ENCODE data around the gene POLL. TPM values are rescaled to one million over a fixed set of nuclear protein-coding genes. Genes with fewer than 3 reads are reported as not detected.
"Not testable (repeated sequence)": the region's sequence is repeated elsewhere in the genome, so short reads cannot be mapped to it uniquely, and the experiment has no call there.

The POLL gene
- 10 to 100 TPM; 27.1 to 28.6 TPM for total RNA-seq
- long read RNA-seq, partial matches to known transcripts = 7 of 14 reads
- long read RNA-seq, other reads (novel, unspliced or antisense) = 6 of 14 reads

DNA sequence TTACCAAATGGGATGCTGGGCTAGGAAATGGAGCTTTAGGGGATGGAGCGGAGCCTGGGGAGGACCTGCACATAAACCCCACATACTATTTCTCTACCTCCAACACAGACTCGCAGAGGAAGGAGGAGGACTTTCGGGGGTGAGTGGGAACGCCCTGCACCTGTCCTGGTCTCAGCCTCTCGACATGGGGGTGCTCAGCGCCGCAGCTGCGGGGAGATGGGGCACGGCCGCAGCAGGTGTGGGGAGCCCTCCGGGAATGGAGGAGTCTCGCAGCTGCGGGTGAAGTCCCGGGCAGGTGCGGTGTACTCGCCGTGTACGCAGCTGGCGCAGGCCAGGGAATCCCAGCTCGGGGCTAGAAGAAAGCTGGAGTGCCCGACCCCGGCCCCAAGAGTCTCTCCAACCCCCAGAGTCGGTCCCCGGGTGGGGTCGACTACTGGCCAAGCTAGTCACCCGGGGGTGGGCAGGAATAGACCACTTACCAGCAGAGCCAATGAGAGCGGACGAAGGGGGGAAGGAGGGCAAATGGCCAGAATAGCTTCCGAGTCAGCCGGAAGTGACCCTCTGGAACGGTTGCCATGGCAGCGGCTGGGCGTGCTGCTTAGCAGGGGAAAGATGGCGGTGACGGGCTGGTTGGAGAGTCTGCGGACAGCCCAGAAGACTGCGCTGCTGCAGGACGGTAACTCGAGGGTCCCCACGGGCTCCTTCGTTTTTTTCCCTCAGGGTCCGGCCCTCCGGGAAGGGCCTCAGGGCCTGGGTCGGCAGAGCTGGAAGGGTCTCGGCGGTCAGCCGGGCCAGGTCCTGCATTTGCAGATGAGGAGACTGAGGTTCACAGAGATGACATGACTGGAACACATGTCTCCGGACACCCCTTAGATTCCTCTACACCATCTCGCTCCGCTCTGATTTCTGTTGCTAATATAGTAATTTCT is at the start of gene POLL, which contains the start of gene DPCD:
Gene POLL (minus strand): TSS at position 533 of the 929 bp plus-strand sequence. CDS start 897 bp downstream, outside the sequence.
Gene DPCD (plus strand): TSS at position 597 of the 929 bp plus-strand sequence. CDS start 16 bp downstream, at position 613.
- peak; percentile 98 for ATAC-seq
- peak; percentile 97 to 100 for DNase-seq
- intact Hi-C loops (cut with DNase I, micrococcal nuclease) = no loop called here

DNA sequence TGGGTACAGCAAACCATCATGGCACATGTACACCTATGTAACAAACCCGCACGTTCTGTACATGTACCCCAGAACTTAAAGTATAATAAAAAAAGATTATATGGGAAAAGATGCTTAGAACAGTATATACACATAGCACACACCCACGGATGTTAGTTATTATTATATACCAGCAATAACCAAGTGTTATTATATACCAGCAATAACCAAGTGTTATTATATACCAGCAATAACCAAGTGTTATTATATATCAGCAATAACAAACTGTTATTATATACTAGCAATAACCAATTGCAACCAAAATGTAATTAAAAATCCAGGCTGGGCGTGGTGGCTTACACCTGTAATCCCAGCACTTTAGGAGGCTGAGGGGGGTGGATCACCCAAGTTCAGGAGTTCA is 45.5 kb upstream of the POLL start:
- ATAC-seq; DNase-seq; intact Hi-C loops (cut with DNase I, micrococcal nuclease): not testable (repeated sequence)

DNA sequence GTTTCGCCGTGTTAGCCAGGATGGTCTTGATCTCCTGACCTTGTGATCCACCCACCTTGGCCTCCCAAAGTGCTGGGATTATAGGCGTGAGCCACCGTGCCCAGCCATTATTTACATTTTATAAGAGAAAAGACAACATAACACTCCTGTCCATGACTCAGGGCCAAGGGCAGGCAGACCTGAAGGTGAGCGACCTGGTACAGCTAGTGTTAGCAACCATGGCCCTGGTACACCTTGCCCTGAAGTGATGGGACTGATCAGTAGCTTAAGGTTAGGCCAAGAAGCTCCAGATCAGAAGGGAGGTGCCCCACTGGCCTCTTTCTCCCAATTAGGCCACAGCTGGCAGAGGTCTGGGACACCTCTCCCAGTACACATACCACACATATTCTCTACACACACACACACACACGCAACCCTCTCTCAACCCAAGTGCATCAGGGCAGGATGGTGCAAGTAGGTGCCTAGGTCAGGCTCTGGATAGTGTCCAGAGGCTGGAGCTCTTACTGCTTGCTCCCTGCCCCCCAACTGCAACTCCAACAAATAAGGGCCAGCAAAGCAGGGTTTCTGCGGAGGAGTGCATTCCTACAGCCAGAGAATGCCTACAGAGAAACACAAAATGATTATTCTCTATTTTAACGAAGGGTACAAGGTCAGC is 43.9 kb upstream of the POLL start:
- DNase-seq (no peak), ATAC-seq (no peak)
- intact Hi-C loops (cut with DNase I, micrococcal nuclease) = no loop called here

DNA sequence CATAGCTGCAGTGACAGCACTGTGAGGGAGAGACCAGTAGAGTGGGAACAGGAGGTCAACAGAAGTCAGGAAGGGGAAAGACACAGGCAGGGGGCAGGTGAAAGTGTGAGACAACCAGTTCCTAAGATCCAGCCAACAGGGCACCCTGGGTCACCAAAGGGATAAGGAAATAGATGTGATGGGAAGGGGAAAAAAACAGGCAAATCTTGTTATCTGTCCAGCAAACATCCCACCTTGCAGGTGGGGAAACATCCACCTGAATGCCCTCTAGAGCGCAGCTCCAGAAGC is 42.5 kb upstream of the POLL start:
- no peak for DNase-seq
- intact Hi-C loops (cut with DNase I, micrococcal nuclease) = no loop called here
- ATAC-seq = no peak

DNA sequence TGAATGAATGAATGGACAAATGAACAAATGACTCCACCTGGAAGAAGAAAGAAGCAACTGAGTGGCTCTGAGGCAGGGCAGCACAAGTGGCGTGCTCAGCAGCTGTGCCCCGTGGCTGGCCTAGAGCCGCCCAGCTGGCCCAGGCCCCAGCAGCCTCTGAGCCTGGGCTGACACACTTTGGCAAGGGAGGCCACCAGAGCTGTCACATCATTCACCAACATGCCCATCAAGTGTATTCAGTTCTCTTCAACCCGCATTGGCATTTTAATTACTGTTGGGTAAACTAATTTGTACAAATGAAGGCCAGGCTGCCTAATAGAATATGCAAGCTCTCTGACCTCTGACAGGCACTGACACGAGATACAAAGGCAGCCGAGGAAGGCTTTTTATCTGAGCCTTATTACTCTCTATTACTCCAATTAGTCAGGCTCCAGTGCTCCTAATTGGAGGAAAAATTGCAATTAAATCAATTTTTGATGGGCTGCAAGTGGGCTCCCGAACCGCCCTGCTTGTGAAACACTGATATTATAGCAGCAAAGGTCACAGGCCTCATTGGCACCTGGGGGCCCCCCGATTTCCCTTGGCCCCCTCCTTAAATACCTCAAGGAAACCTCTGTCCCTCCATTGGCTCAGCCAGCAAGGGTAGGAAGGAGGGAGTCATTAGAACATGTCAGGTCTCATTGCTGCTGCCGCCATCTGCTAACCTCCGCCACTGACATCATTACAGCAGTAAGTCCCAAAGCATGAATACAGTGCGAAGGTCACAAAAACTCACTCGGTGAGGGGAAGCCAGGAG is 42.0 kb upstream of the POLL start:
- DNase-seq (no peak), ATAC-seq (no peak)
- intact Hi-C loops (cut with DNase I, micrococcal nuclease) = no loop called here

DNA sequence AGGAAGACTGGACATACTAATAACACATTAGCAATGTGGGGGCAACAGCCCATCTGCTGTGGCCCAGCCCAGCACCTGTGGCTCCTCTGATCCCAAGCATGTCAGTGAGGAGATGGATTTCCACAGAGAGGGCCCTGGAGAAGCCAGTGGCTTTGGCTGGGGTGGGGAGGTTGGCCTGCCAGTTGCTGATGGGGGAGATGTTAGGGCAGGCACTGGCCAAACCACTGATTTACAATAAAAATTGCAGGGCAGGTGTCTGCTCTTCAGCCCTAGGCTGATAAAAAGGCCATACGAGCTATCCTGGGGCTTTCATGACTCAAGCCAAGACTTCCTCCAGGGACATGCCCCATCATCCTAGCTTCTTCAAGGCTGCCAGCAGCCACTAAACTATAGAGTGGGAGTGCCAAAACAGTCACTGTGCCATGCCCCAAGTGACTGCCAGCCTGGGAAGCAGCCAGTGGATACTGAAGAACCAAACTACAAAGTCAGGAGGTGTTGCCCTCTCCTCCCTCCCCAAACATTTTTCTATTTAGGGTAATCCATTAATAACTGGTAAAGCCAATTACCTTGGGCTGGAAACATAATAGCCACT is 37.9 kb upstream of the POLL start:
- intact Hi-C loops (cut with DNase I, micrococcal nuclease) = no loop called here
- ATAC-seq (no peak), DNase-seq (no peak)

DNA sequence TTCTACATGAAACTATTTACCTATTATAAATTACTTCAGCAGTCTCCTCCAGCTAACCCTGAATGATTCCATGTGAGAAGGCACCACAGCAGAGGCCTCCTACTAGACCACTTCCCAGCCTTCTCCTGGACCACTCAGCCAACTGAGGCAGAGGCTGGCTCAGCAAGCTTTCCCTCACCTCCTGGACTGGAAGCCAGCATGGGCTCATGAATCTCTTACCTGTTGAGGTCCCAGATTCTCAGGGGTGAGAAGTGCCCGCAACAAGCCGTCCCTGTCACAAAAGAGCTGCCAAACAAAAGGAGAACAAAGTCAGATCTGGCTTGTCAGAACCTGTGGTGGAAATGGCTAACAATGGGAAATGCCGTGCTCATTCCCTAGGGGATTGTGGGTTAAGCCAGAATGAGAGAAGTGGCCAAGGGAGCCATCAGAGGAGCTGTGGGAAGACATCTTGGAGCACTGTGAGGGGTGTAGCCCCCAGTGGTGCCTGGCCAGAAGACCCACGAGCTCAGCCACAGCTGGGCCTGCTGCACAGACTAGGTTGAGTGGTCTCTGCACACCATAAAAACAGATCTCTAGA is 36.6 kb upstream of the POLL start:
- DNase-seq = no peak
- no peak for ATAC-seq
- intact Hi-C loops (cut with DNase I, micrococcal nuclease) = no loop called here

DNA sequence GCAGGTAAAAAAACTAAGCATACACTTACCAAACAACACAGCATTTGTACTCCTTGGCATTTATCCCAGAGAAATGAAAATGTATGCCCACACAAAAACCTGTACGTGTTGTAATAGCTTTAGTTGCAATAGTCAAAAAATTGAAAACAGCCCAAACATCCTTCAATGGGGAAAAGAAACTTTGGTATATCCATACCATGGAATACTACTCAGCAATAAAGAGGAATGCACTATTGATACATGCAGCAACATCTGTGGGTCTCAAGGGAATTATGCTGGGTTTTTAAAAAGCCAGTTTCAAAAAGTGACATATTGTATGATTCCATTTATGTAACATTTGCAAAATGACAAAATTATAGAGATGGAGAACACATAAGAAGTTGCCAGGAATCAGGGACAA is 35.5 kb upstream of the POLL start:
- intact Hi-C loops (cut with DNase I, micrococcal nuclease) = no loop called here
- DNase-seq (no peak), ATAC-seq (no peak)

DNA sequence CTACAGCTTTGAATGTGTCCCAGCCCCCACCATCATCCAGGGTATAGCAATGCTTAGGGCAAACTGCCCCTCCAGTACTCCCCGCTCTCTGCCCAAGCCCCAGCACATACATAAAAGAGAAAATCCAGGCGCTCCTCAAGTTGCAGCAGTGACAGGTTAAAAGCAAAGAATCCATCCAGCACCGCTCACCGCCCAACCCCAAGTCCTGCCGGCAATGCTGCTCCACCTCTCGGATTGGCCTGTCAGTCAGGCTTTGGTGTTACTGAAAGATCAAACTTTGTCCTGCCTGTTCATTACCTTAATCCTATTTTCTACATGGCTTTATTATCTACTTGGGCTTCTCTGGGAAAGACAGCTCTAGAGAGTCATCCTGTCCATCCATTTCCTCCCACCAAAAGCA is 31.9 kb upstream of the POLL start:
- no peak for DNase-seq
- intact Hi-C loops (cut with DNase I, micrococcal nuclease) = no loop called here
- no peak for ATAC-seq

DNA sequence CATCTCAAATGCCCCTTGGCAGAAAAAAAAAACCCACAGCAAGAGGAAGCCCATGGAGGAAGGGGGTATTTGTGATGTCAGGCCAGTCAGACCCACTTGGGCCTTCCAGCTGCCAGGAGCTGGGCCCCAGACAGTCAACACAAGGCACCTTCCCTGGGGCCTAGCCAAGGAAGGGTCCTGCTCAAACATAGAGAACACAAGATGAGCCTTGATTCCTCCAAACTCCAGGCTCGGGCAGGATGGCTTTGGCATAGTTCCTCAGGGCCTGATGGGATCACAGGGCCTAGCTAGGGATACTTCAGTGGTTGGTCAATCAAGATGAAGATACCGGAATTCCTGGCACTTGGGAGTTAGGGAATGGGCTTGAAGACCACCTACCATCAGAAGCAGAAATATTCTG is 30.8 kb upstream of the POLL start:
- intact Hi-C loops (cut with DNase I, micrococcal nuclease) = no loop called here
- ATAC-seq = no peak
- no peak for DNase-seq

DNA sequence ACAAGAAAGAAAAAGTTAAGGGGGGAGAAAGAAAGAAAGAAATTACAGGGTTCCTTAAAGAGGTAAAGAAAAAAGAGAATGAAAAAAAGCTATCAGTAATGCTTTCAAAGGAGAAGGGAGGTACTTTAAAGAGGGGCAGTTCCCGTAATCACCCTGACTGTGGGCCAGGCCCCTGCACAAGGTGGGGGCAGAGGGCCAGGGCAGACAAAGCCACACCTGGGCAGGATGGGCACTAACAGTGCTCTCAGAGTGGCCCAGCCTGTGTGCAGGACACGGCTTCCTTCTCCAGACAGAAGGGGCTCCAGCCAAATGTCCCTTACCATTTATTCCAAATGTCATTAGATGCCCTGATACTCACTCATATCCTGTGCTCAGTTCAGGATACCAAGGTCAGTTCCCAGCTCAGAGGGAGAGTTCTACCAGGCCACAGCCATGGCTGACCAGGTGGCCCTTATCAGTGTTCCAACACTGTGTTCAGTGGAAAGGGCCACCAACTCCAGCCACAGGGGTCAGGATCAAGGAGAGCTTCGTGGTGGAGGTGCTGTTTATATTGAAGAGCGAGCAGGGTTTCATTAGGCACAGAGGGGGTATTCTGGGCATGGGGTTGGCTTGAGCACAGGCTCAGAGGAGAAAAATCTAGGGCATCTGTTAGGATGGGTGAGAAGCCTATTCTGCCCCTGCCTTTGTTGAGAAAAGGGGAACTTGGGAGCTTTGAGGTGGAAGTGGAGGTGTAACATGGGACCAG is 29.9 kb upstream of the POLL start:
- intact Hi-C loops (cut with DNase I, micrococcal nuclease) = no loop called here
- DNase-seq = no peak
- ATAC-seq = no peak

DNA sequence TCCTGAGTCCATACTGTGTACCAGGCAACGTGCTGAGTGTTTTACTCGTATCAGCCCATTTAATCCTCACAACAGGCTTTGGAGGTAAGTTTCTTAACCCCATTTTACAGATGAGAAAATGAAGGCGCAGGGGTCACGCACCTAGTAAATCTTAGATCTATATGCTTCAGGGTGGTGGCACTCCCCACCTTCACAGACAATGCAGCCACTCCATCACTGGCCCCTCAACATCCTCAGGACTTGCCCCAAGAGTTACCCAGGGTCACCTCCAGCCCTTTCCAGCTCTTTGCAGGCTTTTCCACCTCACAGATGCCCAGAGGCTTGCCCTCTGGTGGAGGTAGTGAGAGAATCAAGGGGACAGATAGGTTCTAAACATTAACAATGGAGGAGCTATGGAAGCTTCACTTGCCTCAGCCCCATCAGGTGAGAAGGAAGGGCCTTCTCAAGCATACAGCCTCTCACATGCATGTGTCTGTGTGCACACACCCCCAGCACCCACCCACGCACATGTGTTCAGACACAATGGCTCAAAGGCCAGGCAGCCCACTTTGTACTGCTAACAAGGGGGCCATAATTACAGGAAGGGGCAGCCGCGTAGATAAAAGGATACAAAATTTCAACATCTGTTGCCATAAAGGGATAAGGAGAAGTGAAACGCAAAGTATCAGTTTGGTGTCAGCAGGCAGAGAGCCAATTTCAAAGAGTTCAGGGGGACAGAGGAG is 29.2 kb upstream of the POLL start:
- DNase-seq (no peak), ATAC-seq (no peak)
- intact Hi-C loops (cut with DNase I, micrococcal nuclease) = no loop called here

DNA sequence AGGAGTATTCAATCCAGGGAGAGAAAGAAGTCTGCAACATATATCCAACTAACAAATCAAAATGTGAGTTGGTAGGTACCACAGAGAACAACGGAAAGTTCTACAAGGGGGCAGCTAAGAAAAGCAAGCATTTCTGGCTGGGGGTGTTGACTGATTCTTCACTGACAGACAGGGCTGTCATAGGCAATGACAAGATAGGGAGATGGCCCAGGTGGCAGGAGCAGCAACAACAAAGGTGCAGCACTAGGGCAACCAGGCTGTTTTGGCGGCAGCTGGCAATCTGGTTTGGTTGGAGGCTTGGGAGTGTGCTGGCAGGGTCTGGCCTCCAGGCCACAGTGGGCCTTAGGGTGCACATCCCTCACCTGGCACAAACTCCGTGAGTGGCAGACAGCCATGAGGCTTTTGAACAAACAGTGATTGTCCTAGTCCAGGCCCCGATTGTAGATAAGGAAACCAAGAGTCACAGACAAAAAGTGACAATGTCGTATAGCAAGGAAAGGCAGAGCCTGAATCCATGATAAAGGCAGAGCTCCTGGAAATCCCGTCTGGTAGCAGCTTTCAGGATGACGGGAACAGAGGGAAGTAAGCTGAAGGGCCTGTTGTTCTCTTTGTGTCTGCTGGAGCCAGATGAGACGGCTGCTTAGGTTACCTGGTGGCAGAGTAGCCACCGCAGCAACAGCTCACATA is 28.5 kb upstream of the POLL start:
- ATAC-seq = no peak

DNA sequence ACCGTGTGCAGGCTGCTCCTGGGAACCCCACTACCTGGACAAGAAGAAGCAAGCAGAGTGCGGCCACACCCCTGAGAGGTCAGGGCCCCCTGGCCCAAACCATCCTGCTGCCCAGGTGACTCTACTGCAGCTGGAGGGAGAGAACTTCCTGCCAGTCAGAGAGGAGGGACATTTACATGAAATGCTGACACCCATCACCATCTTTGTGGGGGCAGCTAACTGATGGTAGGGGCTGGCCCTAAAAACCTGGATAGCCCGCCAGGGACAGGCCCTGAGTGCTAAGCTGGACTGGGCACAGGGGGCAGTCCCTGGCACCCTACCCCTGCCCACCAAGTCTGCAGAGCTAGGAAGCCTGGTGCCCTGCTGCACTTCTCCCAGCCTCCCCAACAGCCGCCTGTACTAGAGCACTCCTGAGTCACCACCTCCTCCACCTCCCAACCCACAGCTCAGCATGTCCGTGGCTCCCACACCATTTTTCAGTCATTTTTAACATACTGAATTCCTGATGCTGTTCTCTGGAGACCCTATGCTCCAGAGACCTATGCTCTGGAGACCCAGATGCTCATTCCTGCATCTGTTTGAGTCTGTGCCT is 27.6 kb upstream of the POLL start:
- intact Hi-C loops (cut with DNase I, micrococcal nuclease) = no loop called here
- ATAC-seq (no peak), DNase-seq (no peak)

More for the DNA sequence above, 28.5 kb upstream of the POLL start:
- intact Hi-C loops (cut with DNase I, micrococcal nuclease) = no loop called here
- no peak for DNase-seq

DNA sequence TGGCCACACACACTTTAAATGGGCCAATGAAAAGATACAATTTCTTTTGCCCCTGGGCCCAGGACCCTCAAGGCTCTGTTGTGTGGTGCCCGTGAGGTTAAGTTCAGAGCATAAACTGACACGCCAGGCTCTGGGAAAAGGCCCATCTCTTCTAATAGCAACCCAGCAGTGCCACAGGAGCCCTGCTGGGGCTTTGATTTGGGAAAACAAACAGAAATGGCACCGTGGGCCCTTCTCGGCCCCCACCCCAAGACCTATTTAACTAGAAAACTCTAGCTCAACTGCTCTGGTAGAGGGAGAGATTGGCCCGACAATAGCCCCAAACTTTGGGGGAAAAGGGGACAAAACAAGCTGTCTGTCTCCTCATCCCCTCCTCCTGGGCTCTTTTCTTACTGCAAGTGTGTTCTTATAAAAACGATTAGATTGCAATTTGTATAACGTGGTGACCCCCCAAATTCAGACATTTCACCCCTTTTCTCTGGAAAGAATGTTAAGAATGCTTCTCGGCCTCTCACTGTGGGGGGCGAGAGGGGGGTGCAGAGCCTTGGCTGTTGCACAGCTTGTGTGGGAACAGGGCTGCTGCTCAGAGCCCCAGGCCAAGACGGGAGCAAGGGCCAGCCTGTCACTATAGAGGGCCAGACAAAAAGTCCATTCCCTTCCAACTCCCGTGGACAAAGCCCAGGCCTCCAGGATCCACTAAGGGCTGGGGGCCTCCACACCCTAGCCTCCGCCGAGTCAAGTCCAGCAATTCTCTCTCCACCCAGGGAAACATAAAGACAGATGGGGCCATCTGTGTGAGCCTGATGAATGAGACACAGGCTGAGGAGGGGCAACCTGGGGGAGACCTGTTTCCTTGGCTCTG is 26.8 kb upstream of the POLL start:
- DNase-seq (no peak), ATAC-seq (no peak)
- intact Hi-C loops (cut with DNase I, micrococcal nuclease) = no loop called here

DNA sequence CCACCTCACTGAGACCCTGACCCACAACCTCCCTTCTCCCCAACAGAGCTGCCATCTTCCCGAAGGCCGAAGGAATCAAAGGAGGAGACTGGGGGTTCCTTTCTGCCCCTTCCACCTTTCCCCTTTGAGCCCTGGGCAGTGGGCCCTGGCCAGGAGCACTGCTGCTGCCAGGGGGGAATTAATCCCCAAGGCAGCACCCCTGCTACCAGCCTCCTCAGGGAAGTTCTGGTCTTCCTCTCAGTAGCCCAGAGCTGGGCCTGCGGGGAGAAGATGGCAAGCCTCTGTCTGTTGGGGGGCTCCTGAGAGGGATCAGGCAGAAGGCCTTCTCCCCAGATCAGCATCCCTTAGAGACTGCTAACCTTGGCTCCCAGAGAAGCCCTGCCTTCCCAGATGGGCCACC is 25.6 kb upstream of the POLL start:
- ATAC-seq = no peak
- DNase-seq = no peak
- intact Hi-C loops (cut with DNase I, micrococcal nuclease) = no loop called here
